Mesenchymal stem cell (in vitro differentiated cells and primary cell): ENCODE measurements around the gene MREG.

Source experiments
- DNase-seq: peaks from one replicate; pipeline ENCODE4 v3.0.0-alpha.2; 2013
- H2AFZ ChIP-seq: one replicate; pipeline ENCODE4 v1.6.1; 2013; ENCODE audit warnings: low read depth, mild to moderate bottlenecking, control low read depth, inconsistent platforms, low read length, moderate library complexity
- H2AK5ac ChIP-seq: 2 replicates; pipeline ENCODE4 v1.6.1; 2013; ENCODE audit warnings: low read length, moderate library complexity, mild to moderate bottlenecking, inconsistent platforms; ENCODE audit not compliant: severe bottlenecking
- H2BK120ac ChIP-seq: one replicate; pipeline ENCODE4 v1.6.1; 2013; ENCODE audit warnings: low read depth, mild to moderate bottlenecking, inconsistent platforms, low read length, moderate library complexity
- H2BK12ac ChIP-seq, 2 experiments: one replicate each; pipeline ENCODE4 v1.6.1; 2013; ENCODE audit warnings: inconsistent platforms in 2 of 2, low read length in 2 of 2, mild to moderate bottlenecking in 2 of 2, moderate library complexity in 2 of 2, control low read depth in 1 of 2
- H2BK15ac ChIP-seq: one replicate; pipeline ENCODE4 v1.6.1; 2013; ENCODE audit warnings: mild to moderate bottlenecking, low read depth, inconsistent platforms; ENCODE audit not compliant: poor library complexity, severe bottlenecking
- H2BK5ac ChIP-seq: 2 replicates; pipeline ENCODE4 v1.6.1; 2013; ENCODE audit warnings: low read depth, mild to moderate bottlenecking, low read length, control low read depth, inconsistent platforms; ENCODE audit not compliant: poor library complexity, severe bottlenecking
- H3K14ac ChIP-seq, 2 experiments: one replicate each; pipeline ENCODE4 v1.6.1; 2013; ENCODE audit warnings: inconsistent platforms in 2 of 2, low read length in 2 of 2, control low read depth in 1 of 2, mild to moderate bottlenecking in 1 of 2, moderate library complexity in 1 of 2
- H3K18ac ChIP-seq, 2 experiments: one replicate each; pipeline ENCODE4 v1.6.1; 2013; ENCODE audit warnings: inconsistent platforms in 2 of 2, low read length in 2 of 2, control low read depth in 1 of 2, low read depth in 1 of 2, mild to moderate bottlenecking in 1 of 2
- H3K23ac ChIP-seq, 2 experiments: one replicate each; pipeline ENCODE4 v1.6.1; 2013; ENCODE audit warnings: inconsistent platforms in 2 of 2, low read length in 2 of 2, mild to moderate bottlenecking in 2 of 2, moderate library complexity in 2 of 2, control low read depth in 1 of 2
- H3K27ac ChIP-seq: 2 replicates; pipeline ENCODE4 v1.5.1; 2013; ENCODE audit warnings: mild to moderate bottlenecking, moderate library complexity, low read length, control low read depth, inconsistent platforms; ENCODE audit not compliant: poor library complexity, severe bottlenecking
- H3K27me3 ChIP-seq, 2 experiments: 2 replicates each; pipeline versions ENCODE4 v1.6.1 to v1.7.0; 2013; ENCODE audit warnings: low read length in 2 of 2, mild to moderate bottlenecking in 2 of 2, moderate library complexity in 2 of 2, control low read depth in 1 of 2, inconsistent platforms in 1 of 2; ENCODE audit not compliant: control insufficient read depth in 1 of 2, insufficient read depth in 1 of 2
- H3K36me3 ChIP-seq, 2 experiments: 2 replicates each; pipeline versions ENCODE4 v1.6.1 to v1.7.0; 2013; ENCODE audit warnings: low read length in 2 of 2, control low read depth in 1 of 2, inconsistent platforms in 1 of 2, low read depth in 1 of 2, mild to moderate bottlenecking in 1 of 2; ENCODE audit not compliant: insufficient read depth in 2 of 2, control insufficient read depth in 1 of 2
- H3K4ac ChIP-seq, 2 experiments: one replicate each; pipeline ENCODE4 v1.6.1; 2013; ENCODE audit warnings: inconsistent platforms in 2 of 2, low read length in 2 of 2, mild to moderate bottlenecking in 2 of 2, moderate library complexity in 2 of 2, control low read depth in 1 of 2, low read depth in 1 of 2
- H3K4me1 ChIP-seq: 2 replicates; pipeline ENCODE4 v1.6.1; 2013; ENCODE audit warnings: low read depth, low read length, control low read depth; ENCODE audit not compliant: control insufficient read depth, insufficient read depth
- H3K4me2 ChIP-seq: 2 replicates; pipeline ENCODE4 v1.6.1; 2013; ENCODE audit warnings: low read length, mild to moderate bottlenecking, inconsistent platforms; ENCODE audit not compliant: poor library complexity, severe bottlenecking
- H3K4me3 ChIP-seq, 2 experiments: 2 replicates each; pipeline versions ENCODE4 v1.5.1 to v1.7.0; 2013; ENCODE audit warnings: low read length in 2 of 2, mild to moderate bottlenecking in 2 of 2, control low read depth in 1 of 2, low read depth in 1 of 2; ENCODE audit not compliant: insufficient read depth in 1 of 2
- H3K79me1 ChIP-seq: replicated peaks from 2 replicates; pipeline ENCODE4 v1.6.1; 2013; ENCODE audit warnings: mild to moderate bottlenecking, control low read depth, low read length, inconsistent platforms; ENCODE audit not compliant: poor library complexity, severe bottlenecking
- H3K9ac ChIP-seq: 2 replicates; pipeline ENCODE4 v1.7.0; 2013; ENCODE audit warnings: mild to moderate bottlenecking, low read length, moderate library complexity
- H3K9me3 ChIP-seq: 2 replicates; pipeline ENCODE4 v1.7.0; 2013; ENCODE audit warnings: mild to moderate bottlenecking, low read length; ENCODE audit not compliant: control insufficient read depth
- H4K8ac ChIP-seq: one replicate; pipeline ENCODE4 v1.6.1; 2013; ENCODE audit warnings: inconsistent platforms, mild to moderate bottlenecking, low read length, moderate library complexity
- H4K91ac ChIP-seq: one replicate; pipeline ENCODE4 v1.6.1; 2013; ENCODE audit warnings: mild to moderate bottlenecking, low read length, inconsistent platforms
- WGBS: methylation state at CpG from one replicate; pipeline ENCODE4 v1.1.7; 2013; ENCODE audit warnings: mixed read lengths; 5-methylcytosine and 5-hydroxymethylcytosine counted together

The MREG gene

GRCh38 chr2:215907147-215907546 is 106.2 kb downstream of the MREG start:
- no peaks in the 10 kb centered on the region for H3K9me3 ChIP-seq
- no peak for DNase-seq
- H3K18ac ChIP-seq, result no peak overlapping the region
- no peak overlapping the region for H4K91ac ChIP-seq
- H2BK15ac ChIP-seq, result no peak overlapping the region
- no peak overlapping the region for H2BK120ac ChIP-seq
- no peak overlapping the region for H3K4me3 ChIP-seq
- no peak overlapping the region for H4K8ac ChIP-seq
- no peak overlapping the region for H2BK12ac ChIP-seq
- no peak overlapping the region for H3K9ac ChIP-seq
- no peak overlapping the region for H3K14ac ChIP-seq
- H3K36me3 ChIP-seq, result no peaks in the 10 kb centered on the region
- no peak overlapping the region for H2AFZ ChIP-seq
- H3K23ac ChIP-seq, result no peak overlapping the region
- H2BK5ac ChIP-seq, result no peak overlapping the region
- H3K4me2 ChIP-seq, result no peak overlapping the region
- no peaks in the 10 kb centered on the region for H3K79me1 ChIP-seq
- H3K4ac ChIP-seq, result no peak overlapping the region
- no peak overlapping the region for H3K27ac ChIP-seq
- H2AK5ac ChIP-seq, result no peak overlapping the region
- 90% methylated on average over 9 of the region's 9 CpGs for WGBS
- peaks cover 2% of the 10 kb centered on the region for H3K4me1 ChIP-seq
- H3K27me3 ChIP-seq, result no peaks in the 10 kb centered on the region

DNA sequence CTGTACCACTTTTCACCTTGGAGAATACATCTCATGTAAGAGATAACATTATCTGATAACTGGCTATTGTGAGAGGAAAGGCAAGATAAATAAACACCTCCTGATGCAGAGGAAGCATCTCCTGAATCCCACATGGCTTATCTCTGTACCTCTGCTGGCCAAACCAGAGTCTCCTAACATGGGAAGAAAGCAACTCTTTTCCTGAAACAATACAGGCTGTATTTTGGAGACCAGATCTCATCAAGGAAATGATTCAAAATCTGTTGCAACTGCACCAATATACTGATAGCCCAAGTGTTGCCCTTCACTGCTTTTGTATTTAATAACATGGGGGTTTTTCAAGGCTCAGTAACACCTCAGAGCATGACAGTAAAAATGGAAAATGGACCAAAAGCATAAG is 106.9 kb downstream of the MREG start:
- Histone ChIP-seq H2BK15ac (no peak overlapping the region), H3K4me2 (no peak overlapping the region), H3K36me3 (no peaks in the 10 kb centered on the region), H3K9ac (no peak overlapping the region), H3K23ac (no peak overlapping the region), H3K27me3 (no peaks in the 10 kb centered on the region), H4K91ac (no peak overlapping the region), H2BK5ac (no peak overlapping the region), H2BK120ac (no peak overlapping the region), H2BK12ac (no peak overlapping the region), H3K18ac (no peak overlapping the region), H2AFZ (no peak overlapping the region), H4K8ac (no peak overlapping the region), H3K4ac (no peak overlapping the region), H3K4me3 (no peak overlapping the region), H3K79me1 (no peaks in the 10 kb centered on the region), H3K4me1 (peaks cover 2% of the 10 kb centered on the region), H2AK5ac (no peak overlapping the region), H3K9me3 (no peaks in the 10 kb centered on the region), H3K27ac (no peak overlapping the region), H3K14ac (no peak overlapping the region)
- DNase-seq, result no peak

DNA sequence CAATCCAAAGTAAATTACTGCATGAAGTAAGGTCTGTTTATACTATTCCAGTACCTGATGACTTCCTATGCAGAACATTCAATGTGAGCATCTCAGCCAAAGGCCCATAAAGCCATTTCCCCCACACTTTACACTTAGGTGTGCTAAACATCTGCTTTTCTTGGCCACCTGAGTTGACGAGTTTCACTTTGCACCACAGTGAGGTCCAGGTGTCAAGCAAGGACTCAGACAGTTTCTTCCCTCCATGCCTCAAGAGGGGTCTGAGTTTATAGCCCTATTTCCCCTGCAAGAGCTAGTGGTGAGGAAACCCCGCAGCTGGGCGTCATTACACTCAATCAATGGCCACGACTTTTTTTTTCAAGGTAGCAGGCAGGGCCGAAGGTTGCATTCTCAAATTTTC is 107.7 kb downstream of the MREG start:
- Histone ChIP-seq H3K79me1 (no peaks in the 10 kb centered on the region), H3K18ac (no peak overlapping the region)
- no peak for DNase-seq

GRCh38 chr2:215904101-215904500 is 109.2 kb downstream of the MREG start:
- H2AK5ac ChIP-seq, result no peak overlapping the region
- WGBS, result 85% methylated on average over 4 of the region's 5 CpGs
- no peak overlapping the region for H2BK15ac ChIP-seq
- H3K36me3 ChIP-seq, result no peaks in the 10 kb centered on the region
- H3K4me3 ChIP-seq, result no peak overlapping the region
- H3K27me3 ChIP-seq, result no peaks in the 10 kb centered on the region
- peak overlapping the region; percentile 70 for H3K27ac ChIP-seq
- H2BK5ac ChIP-seq, result no peak overlapping the region
- H4K91ac ChIP-seq, result no peak overlapping the region
- H3K18ac ChIP-seq, result peak overlapping the region in 1 of 2 experiments; percentile 52
- H4K8ac ChIP-seq, result no peak overlapping the region
- no peak overlapping the region for H3K9ac ChIP-seq
- no peaks in the 10 kb centered on the region for H3K9me3 ChIP-seq
- H3K4me1 ChIP-seq, result peaks cover 2% of the 10 kb centered on the region
- H3K4ac ChIP-seq, result no peak overlapping the region
- H2BK12ac ChIP-seq, result no peak overlapping the region
- no peak overlapping the region for H2BK120ac ChIP-seq
- no peak overlapping the region for H2AFZ ChIP-seq
- no peak overlapping the region for H3K14ac ChIP-seq
- H3K23ac ChIP-seq, result no peak overlapping the region
- H3K79me1 ChIP-seq, result no peaks in the 10 kb centered on the region
- H3K4me2 ChIP-seq, result no peak overlapping the region
- peak; percentile 78 for DNase-seq

More for the DNA sequence above, 107.7 kb downstream of the MREG start:
- Histone ChIP-seq H3K4me2 (no peak overlapping the region), H2BK120ac (no peak overlapping the region), H2BK5ac (no peak overlapping the region), H2AFZ (no peak overlapping the region), H4K8ac (no peak overlapping the region), H3K27me3 (no peaks in the 10 kb centered on the region), H2BK12ac (no peak overlapping the region), H2BK15ac (no peak overlapping the region), H2AK5ac (no peak overlapping the region), H3K27ac (no peak overlapping the region), H3K23ac (no peak overlapping the region), H3K14ac (no peak overlapping the region), H4K91ac (no peak overlapping the region), H3K4me1 (peaks cover 2% of the 10 kb centered on the region), H3K36me3 (no peaks in the 10 kb centered on the region), H3K4me3 (no peak overlapping the region), H3K9ac (no peak overlapping the region), H3K4ac (no peak overlapping the region), H3K9me3 (no peaks in the 10 kb centered on the region)
- 74% methylated on average over 5 of the region's 5 CpGs for WGBS
